ENCODE results near the gene MYL7.

GRCh38 chr7:44112231-44112996, 28.7 kb downstream of the MYL7 start:
- no peak for TF ChIP-seq EZH2 (IDR thresholded peaks at IDR 0.05; ENCODE audit: borderline replicate concordance, low read length)
- TF ChIP-seq CTCF (IDR thresholded peaks at IDR 0.05; ENCODE audit: low read length): no peak

Data from OCI-LY1 (cell line).